Measurements from ENCODE around the gene TRAF3IP3. TPM values are rescaled to one million over a fixed set of nuclear protein-coding genes. Genes with fewer than 3 reads are reported as not detected.

The TRAF3IP3 gene
- total and polyA plus RNA-seq, 2 donors (not counting 3 experiments of a cell fraction or from before 2014, with no cell fraction given) = not detected

DNA sequence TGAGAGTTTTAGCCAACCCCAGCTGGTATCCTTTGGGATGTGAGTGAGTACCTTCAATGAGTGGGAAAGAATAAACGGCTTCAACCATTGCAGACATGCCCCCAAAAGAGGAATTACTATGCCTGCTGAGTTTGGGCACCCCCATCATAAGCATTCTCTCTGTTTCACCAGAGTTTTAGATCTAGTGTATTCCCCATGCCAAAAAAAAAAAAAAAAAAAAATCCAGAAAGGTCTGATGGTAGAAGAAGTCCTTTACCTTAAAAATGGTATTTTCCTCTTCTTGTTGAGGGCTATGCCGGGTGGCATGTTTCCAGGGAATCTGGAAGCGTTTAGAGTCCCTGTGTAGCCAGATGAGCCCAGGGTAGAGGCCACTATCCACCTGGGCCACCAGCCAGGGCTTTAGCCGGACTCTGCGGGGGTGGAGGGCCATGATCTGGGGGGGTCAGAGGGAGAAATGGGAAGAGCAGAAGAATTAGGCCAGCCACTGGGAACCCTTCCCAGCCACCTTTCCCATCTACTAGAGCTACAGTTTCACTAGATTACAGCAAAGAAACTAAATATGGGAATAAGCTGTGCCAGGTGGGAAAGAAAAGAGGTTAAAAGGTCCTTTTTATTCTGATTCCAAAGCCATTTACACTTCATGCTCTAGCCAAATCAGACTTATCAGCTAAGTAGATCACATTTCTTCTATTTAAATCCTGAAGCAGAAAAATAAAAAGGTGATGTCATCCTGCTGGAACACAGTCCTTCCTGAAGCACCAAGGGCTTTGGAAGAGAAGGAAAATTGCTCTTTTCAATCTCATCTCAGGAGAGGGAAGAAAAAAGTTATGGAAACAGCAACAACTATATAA, 45.4 kb downstream of the TRAF3IP3 start:
- Histone ChIP-seq H3K4me2 (ENCODE audit: insufficient read depth, low read length) (peak overlapping the region; percentile 72), H2AFZ (ENCODE audit: low read depth, low read length) (no peak overlapping the region), H3K36me3 (ENCODE audit: control insufficient read depth in 2 of 2, extremely low read depth in 1 of 2, insufficient read depth in 2 of 2, low read length in 2 of 2) (peaks cover 0 to 1% of the 10 kb centered on the region in 2 experiments), H3K4me3 (replicated peaks in 1 of 3; ENCODE audit: insufficient read depth in 1 of 3, low read depth in 1 of 3, low read length in 3 of 3) (peak overlapping the region in 2 of 3 experiments; percentile 13 to 40), H3K9me3 (replicated peaks; ENCODE audit: control insufficient read depth, insufficient read depth, low read length) (no peaks in the 10 kb centered on the region), H3K4me1 (ENCODE audit: control insufficient read depth, extremely low read depth, insufficient read depth, low read length) (peaks cover 25% of the 10 kb centered on the region), H3K27ac (ENCODE audit: insufficient read depth, low read depth, low read length) (peak overlapping the region; percentile 99), H3K9me1 (replicated peaks; ENCODE audit: control insufficient read depth, extremely low read depth, insufficient read depth, low read length) (no peaks in the 10 kb centered on the region), H3K79me2 (ENCODE audit: control insufficient read depth, insufficient read depth, low read length) (no peaks in the 10 kb centered on the region), H3K9ac (replicated peaks; ENCODE audit: extremely low read depth, insufficient read depth, low read length) (peak overlapping the region; percentile 91), H3K27me3 (ENCODE audit: control insufficient read depth in 2 of 2, insufficient read depth in 2 of 2, low read length in 2 of 2) (no peaks in the 10 kb centered on the region), H4K20me1 (replicated peaks; ENCODE audit: control insufficient read depth, extremely low read depth, insufficient read depth, low read length) (no peaks in the 10 kb centered on the region)
- TF ChIP-seq MYC (IDR thresholded peaks at IDR 0.05; ENCODE audit: low read depth, low read length) = no peak
- TF ChIP-seq MAX (IDR thresholded peaks at IDR 0.05; ENCODE audit: insufficient read depth, insufficient read length) = no peak
- no peak for TF ChIP-seq POLR2A (IDR thresholded peaks at IDR 0.05; ENCODE audit: low read depth, low read length)
- TF ChIP-seq JUN (IDR thresholded peaks at IDR 0.05; ENCODE audit: borderline replicate concordance, insufficient read depth, insufficient read length, low read depth) = peak; percentile 67
- POLR2A ChIA-PET = interaction anchor here (1.5 kb wide), 1 partner anchor 39 kb away, joined by 6 read pairs; no protein-coding TSS in a partner anchor
- BruUV-seq (replicated peaks) = no TSS peak
- dilution Hi-C loops (cut with MboI; ENCODE audit: extremely low pct_ligation_motif_present, low sequenced_read_pairs) (no loop called here), intact Hi-C loops (cut with micrococcal nuclease) (loop anchor here (2.0 kb wide), 1 partner anchor 32 kb away; no protein-coding TSS in a partner anchor)
- FAIRE-seq (peak; percentile 88), DNase-seq (ENCODE audit: low read depth, low spot score) (peak; percentile 87)
- CTCF ChIA-PET = interaction anchor here (0.6 to 2.7 kb wide), 4 partner anchors 10 to 32 kb away, joined by 3 to 20 read pairs (median 6); partner anchors contain the start of gene C1orf74

GRCh38 chr1:209802117-209802779, 46.4 kb downstream of the TRAF3IP3 start:
- Histone ChIP-seq H4K20me1 (replicated peaks; ENCODE audit: control insufficient read depth, extremely low read depth, insufficient read depth, low read length) (no peaks in the 10 kb centered on the region), H3K9ac (replicated peaks; ENCODE audit: extremely low read depth, insufficient read depth, low read length) (peak overlapping the region; percentile 91), H3K27ac (ENCODE audit: insufficient read depth, low read depth, low read length) (peak overlapping the region; percentile 99), H3K27me3 (ENCODE audit: control insufficient read depth in 2 of 2, insufficient read depth in 2 of 2, low read length in 2 of 2) (no peaks in the 10 kb centered on the region), H3K9me3 (replicated peaks; ENCODE audit: control insufficient read depth, insufficient read depth, low read length) (no peaks in the 10 kb centered on the region), H3K36me3 (ENCODE audit: control insufficient read depth in 2 of 2, extremely low read depth in 1 of 2, insufficient read depth in 2 of 2, low read length in 2 of 2) (no peaks in the 10 kb centered on the region), H3K79me2 (ENCODE audit: control insufficient read depth, insufficient read depth, low read length) (no peaks in the 10 kb centered on the region), H2AFZ (ENCODE audit: low read depth, low read length) (peak overlapping the region; percentile 11), H3K4me3 (replicated peaks in 1 of 3; ENCODE audit: insufficient read depth in 1 of 3, low read depth in 1 of 3, low read length in 3 of 3) (peak overlapping the region in 2 of 3 experiments; percentile 19 to 40), H3K4me1 (ENCODE audit: control insufficient read depth, extremely low read depth, insufficient read depth, low read length) (peaks cover 30% of the 10 kb centered on the region), H3K4me2 (ENCODE audit: insufficient read depth, low read length) (peak overlapping the region; percentile 72), H3K9me1 (replicated peaks; ENCODE audit: control insufficient read depth, extremely low read depth, insufficient read depth, low read length) (no peaks in the 10 kb centered on the region)
- intact Hi-C loops (cut with micrococcal nuclease) = loop anchor here (1.0 kb wide), 1 partner anchor 21 kb away; no protein-coding TSS in a partner anchor
- BruUV-seq (replicated peaks) = no TSS peak
- FAIRE-seq (no peak), DNase-seq (ENCODE audit: low read depth, low spot score) (peak; percentile 94)
- TF ChIP-seq MAX (IDR thresholded peaks at IDR 0.05; ENCODE audit: insufficient read depth, insufficient read length) (no peak), EZH2 (IDR thresholded peaks at IDR 0.05; ENCODE audit: borderline replicate concordance, low read depth, low read length, severe bottlenecking) (no peak), FOS (IDR thresholded peaks at IDR 0.05; ENCODE audit: borderline replicate concordance, insufficient read depth, low read length) (no peak), MYC (IDR thresholded peaks at IDR 0.05; ENCODE audit: low read depth, low read length) (no peak), POLR2A (IDR thresholded peaks at IDR 0.05; ENCODE audit: low read depth, low read length) (no peak), GATA2 (IDR thresholded peaks at IDR 0.05; ENCODE audit: insufficient read depth, insufficient read length, low read depth, low read length) (peak; percentile 45), POLR2AphosphoS5 (IDR thresholded peaks at IDR 0.05; ENCODE audit: insufficient read depth, low read depth, low read length) (no peak), JUN (IDR thresholded peaks at IDR 0.05; ENCODE audit: borderline replicate concordance, insufficient read depth, insufficient read length, low read depth) (peak; percentile 60)
- dilution Hi-C loops (cut with MboI; ENCODE audit: extremely low pct_ligation_motif_present, low sequenced_read_pairs) = no loop called here
- CTCF ChIA-PET = interaction anchor here (0.8 to 2.7 kb wide), 4 partner anchors 11 to 33 kb away, joined by 3 to 20 read pairs (median 6); partner anchors contain the start of gene C1orf74
- POLR2A ChIA-PET = interaction anchor here (1.5 kb wide), 1 partner anchor 38 kb away, joined by 6 read pairs; no protein-coding TSS in a partner anchor
